ENCODE data around the gene NTN5.
A peak's percentile ranks its signal among the peaks of the same experiment; 100 is the strongest.
"Not testable (repeated sequence)": the region's sequence is repeated elsewhere in the genome, so short reads cannot be mapped to it uniquely, and the experiment has no call there.

The NTN5 gene

GRCh38 chr19:48696353-48697010 is 23.7 kb upstream of the NTN5 start:
- DNase-seq: no peak
- peak; percentile 40 for ATAC-seq

GRCh38 chr19:48695743-48696352 is 23.0 kb upstream of the NTN5 start, which contains the start of gene FUT2:
Gene FUT2 (plus strand): TSS chr19:48695971. CDS start chr19:48702957, 6,986 bp downstream.
- ATAC-seq: no peak
- DNase-seq: no peak

- ATAC-seq, DNase-seq: not testable (repeated sequence)
Observed at GRCh38 chr19:48693629-48694028, 20.8 kb upstream of the NTN5 start.

- DNase-seq (no peak), ATAC-seq (no peak)
Observed at GRCh38 chr19:48689449-48689848, 16.6 kb upstream of the NTN5 start.

DNA sequence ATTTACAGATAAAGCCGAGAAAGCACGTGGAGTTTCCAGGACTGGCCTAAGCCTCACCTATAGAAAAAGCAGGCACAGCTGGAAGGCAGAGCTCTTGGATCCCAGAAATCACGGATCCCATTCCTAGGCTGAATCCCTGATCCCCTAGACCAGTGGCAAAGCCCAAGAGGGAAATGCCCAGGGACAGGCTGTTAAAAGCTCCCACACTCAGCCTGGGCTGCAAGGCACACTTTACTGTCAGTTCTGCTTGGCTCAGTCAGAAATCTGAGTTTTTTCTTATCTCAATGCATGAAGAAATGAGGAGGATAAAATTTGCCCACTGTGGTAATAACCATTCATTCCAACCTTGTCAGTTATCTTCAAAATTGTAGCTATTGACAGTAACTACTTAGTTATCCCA is 15.0 kb upstream of the NTN5 start:
- no peak for ATAC-seq
- DNase-seq: no peak

- not testable (repeated sequence) for DNase-seq
Observed at GRCh38 chr19:48686637-48687036, 13.8 kb upstream of the NTN5 start.

GRCh38 chr19:48686088-48686487 is 13.3 kb upstream of the NTN5 start:
- DNase-seq: no peak
- ATAC-seq: no peak

More at GRCh38 chr19:48686637-48687036, 13.8 kb upstream of the NTN5 start:
- ATAC-seq: not testable (repeated sequence)

DNA sequence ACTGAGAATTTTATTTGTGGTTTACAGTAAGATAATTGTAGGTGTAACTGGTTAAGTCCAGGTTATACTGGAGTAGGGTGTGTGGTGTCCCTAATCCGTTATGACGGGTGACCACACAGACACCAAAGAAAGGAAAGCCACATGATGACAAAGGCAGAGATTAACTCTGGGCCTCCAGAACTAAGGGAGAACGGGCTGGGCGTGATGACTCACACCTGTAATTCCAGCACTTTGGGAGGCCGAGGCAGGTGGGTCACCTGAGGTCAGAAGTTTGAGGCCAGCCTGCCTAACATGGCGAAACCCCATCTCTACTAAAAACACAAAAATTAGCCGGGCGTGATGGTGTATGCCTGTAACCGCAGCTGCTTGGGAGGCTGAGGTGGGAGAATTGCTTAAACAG is 12.8 kb upstream of the NTN5 start:
- no peak for DNase-seq
- no peak for ATAC-seq

DNA sequence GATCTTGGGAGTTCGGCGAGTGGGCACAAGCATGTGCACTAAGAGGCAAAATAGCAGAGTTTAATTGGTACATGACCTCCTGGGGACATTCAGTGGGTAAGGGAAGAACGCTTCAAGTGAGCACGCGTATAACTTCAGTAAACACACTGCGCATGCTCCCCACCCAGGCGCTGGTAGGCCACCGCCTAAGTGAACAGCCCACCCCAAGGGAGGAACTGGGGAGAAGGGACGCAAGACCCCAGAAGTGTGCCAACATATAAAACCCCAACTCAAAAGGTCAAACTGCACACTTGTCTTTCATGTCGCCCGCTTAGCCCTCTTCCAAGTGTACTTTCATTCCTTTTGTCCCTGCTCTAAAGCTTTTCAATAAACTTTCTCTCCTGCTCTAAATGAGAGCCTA is 10.5 kb upstream of the NTN5 start:
- DNase-seq: no peak
- no peak for ATAC-seq

GRCh38 chr19:48681127-48681470 is 8.3 kb upstream of the NTN5 start:
- ATAC-seq (peak; percentile 63), DNase-seq (no peak)

DNA sequence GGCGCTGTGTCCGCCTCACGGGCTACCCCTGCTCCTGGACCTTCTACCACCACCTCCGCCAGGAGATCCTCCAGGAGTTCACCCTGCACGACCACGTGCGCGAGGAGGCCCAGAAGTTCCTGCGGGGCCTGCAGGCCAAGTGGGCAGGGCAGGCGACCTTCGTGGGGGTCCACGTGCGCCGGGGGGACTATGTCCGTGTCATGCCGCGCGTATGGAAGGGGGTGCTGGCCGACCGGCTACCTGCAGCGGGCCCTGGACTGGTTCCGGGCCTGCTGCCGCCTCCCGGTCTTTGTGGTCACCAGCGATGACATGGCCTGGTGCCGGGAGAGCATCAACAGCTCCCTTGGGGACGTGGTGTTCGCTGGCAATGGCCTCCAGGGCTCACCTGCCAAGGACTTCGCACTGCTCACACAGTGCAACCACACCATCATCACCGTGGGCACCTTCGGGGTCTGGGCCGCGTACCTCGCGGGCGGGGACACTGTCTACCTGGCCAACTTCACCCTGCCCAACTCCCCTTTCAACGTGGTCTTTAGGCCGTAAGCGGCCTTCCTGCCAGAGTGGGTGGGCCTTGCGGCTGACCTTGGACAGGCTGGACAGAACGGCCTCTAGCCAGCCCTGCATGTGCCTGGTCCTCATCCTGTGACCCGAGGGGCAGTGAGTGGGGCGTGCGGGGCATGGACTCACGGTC is 7.8 kb upstream of the NTN5 start:
- ATAC-seq (peak; percentile 42), DNase-seq (no peak)

- not testable (repeated sequence) for ATAC-seq, DNase-seq
Observed at GRCh38 chr19:48680006-48680405, 7.2 kb upstream of the NTN5 start.

- ATAC-seq (no peak), DNase-seq (no peak)
Observed at GRCh38 chr19:48678201-48678600, 5.4 kb upstream of the NTN5 start.

DNA sequence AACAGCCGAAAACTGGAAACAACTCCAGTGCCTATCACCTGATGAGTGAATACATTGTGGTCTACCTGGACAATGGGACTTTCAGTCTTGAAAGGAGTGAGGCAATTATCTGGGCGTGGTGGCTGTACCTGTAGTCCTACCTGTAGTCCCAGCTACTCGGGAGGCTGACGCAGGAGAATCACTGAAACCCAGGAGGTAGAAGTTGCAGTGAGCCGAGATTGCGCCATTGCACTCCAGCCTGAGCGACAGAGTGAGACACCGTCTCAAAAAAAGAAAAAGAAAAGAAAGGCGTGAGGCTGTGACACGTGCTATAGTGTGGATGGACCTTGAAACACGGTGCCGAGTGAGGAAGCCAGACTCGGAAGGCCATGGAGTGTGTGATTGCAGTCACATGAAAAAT is 4.1 kb upstream of the NTN5 start:
- ATAC-seq (no peak), DNase-seq (no peak)

DNA sequence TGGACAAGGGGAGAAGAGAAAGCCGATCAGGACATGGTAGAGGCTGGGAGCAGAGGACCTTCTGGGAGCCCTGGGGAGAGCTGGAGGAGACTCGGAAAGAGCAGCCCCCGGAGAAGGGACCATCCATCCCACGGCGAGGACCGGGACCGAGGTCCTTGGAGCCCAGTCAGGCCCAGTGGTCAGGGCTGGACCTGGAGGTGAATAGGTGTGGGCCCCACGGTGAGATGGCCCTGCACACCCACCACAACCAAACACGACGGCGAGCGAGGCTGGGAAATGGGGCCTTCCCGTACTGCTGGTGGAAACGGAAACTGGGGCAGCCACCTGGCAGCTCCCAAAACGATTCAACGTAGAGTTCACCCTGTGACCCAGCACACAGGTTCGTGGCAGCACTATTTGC is 3.7 kb upstream of the NTN5 start:
- DNase-seq (no peak), ATAC-seq (no peak)

GRCh38 chr19:48674921-48675824 is 2.4 kb upstream of the NTN5 start:
- peak; percentile 82 for ATAC-seq
- DNase-seq: peak; percentile 82

GRCh38 chr19:48674216-48674809 is 1.5 kb upstream of the NTN5 start:
- ATAC-seq: no peak
- no peak for DNase-seq

DNA sequence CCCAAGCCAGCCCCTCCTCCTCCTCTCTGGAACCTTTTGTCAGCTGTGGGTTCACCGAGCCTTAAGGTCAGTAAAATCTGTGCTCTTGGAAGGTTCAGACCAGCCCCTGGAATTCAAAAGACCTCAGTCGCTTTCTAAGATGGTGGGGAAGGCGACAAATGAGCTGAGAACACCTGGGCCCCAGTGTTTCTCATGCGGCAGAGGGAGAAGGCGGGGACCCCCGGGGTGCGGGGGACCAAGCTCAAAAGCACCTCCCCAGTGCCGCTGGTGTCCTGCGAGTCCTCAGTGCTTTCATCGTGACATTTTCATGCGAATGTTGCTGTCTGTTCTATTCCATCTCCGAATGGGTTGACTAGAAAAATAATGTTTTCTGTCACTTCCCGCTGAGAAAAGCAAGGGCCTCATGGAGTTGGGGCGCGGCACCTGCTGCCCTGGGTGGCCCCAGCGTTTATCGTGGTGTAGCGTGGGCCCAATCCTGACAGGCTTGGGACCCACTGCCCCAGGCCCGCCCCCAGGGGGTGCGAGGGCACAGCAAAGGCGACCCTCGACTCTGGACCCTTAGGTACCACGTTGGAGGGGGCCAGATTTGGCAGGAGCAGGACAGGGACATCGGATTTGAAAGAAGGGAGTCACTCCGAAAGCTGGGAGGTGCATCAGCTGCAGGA is 751 bp upstream of the NTN5 start:
- no peak for DNase-seq
- ATAC-seq: no peak

- DNase-seq (no peak), ATAC-seq (no peak)
Observed at GRCh38 chr19:48671446-48671995, 1.3 kb downstream of the NTN5 start.

DNA sequence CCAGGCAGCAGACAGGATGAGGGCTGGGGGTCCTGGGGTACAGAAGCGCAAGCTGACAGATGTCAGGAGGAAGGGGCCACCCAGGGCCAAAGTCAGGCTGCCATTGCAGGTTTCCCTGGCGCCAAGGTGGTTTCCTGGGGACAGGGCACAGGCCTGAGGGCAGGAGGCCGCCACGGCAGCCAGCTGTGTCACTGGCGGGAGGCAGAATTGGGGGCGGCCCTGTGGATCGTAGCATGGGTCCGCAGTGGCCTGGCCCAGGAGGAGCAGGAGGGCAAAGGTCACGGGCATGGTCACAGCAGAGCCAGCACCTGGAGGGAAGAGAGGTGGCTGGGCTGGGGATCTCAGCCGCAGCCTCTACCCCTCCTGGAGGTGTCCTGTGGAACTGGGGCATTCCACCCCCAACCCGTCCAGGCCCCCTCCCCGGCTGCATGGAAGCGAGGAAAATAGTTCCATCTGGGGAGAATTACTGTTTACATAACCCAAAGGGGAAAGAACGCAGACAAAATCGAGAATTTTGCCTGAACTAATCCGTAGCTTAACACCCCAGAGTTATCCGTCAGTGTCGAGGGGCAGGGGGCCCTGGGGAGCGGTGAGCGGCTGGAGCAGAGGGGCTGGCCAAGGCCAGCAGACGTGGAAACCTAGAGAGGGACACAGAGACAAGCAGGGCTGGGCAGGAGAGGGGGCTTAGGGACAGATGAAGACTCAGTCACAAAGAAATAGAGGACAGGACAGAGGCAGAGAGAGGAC is 1.9 kb downstream of the NTN5 start:
- DNase-seq (no peak), ATAC-seq (no peak)
